ENCODE data around the gene GCGR. TPM values are rescaled to one million over a fixed set of nuclear protein-coding genes. Genes with fewer than 3 reads are reported as not detected.

The GCGR gene
- total and polyA plus RNA-seq, 2 of the 13 experiments (the other 11 are each of a cell fraction or from before 2014, with no cell fraction given), result 0.04 to 0.13 TPM

GRCh38 chr17:81814748-81815645, 11.0 kb downstream of the GCGR start:
- in situ Hi-C loops (cut with HindIII; ENCODE audit: extremely low pct_ligation_motif_present, low pct_unique_long_range_greater_than_20kb), result no loop called here
- TF ChIP-seq RBFOX2 (IDR thresholded peaks at IDR 0.05; ENCODE audit: low read depth, low read length) (no peak), HNF4A (CRISPR knock-in tag; IDR thresholded peaks at IDR 0.05) (no peak), ZBTB20 (CRISPR knock-in tag; IDR thresholded peaks at IDR 0.05; ENCODE audit: borderline replicate concordance, low read depth) (no peak), PLRG1 (conservative IDR thresholded peaks at IDR 0.05) (no peak), PTBP1 (IDR thresholded peaks at IDR 0.05; ENCODE audit: low read depth, low read length, poor library complexity, severe bottlenecking) (no peak), ELK4 (CRISPR knock-in tag; IDR thresholded peaks at IDR 0.05; ENCODE audit: borderline replicate concordance) (no peak), ZBTB46 (CRISPR knock-in tag; IDR thresholded peaks at IDR 0.05; ENCODE audit: borderline replicate concordance) (peak; percentile 76; the same call in 1 of the 2 replicates), DDIT3 (CRISPR knock-in tag; IDR thresholded peaks at IDR 0.05) (no peak), GFI1 (CRISPR knock-in tag; IDR thresholded peaks at IDR 0.05; ENCODE audit: borderline replicate concordance) (peak; percentile 64; the same call in 1 of the 2 replicates), EP300 (IDR thresholded peaks at IDR 0.05; ENCODE audit: low read depth in 2 of 2, low read length in 2 of 2) (peak in 1 of 2 experiments; percentile 57; a peak in 2 of 4 replicates), EP300 (CRISPR knock-in tag; IDR thresholded peaks at IDR 0.05; ENCODE audit: borderline replicate concordance) (peak; percentile 17; the same call in 1 of the 2 replicates), ZNF547 (CRISPR knock-in tag; IDR thresholded peaks at IDR 0.05) (0 out of 2 replicates have a peak, but pooled peaks have one; percentile 11), HDAC1 (CRISPR knock-in tag; IDR thresholded peaks at IDR 0.05) (no peak; the same call in 1 of the 2 replicates), E2F2 (CRISPR knock-in tag; IDR thresholded peaks at IDR 0.05; ENCODE audit: borderline replicate concordance) (peak; percentile 22; the same call in 1 of the 2 replicates)

More at GRCh38 chr17:81814748-81815645, 11.0 kb downstream of the GCGR start:
- Histone ChIP-seq H3K9ac (ENCODE audit: insufficient read depth, low read depth, low read length) (peak overlapping the region; percentile 24; the same call in 1 of the 2 replicates), H3K9me3 (ENCODE audit: low read length) (no peaks in the 10 kb centered on the region), H3K4me2 (ENCODE audit: low read depth, low read length) (peak overlapping the region; percentile 67), H3K36me3 (replicated peaks in 1 of 2; ENCODE audit: control insufficient read depth in 1 of 2, insufficient read depth in 2 of 2, low read length in 2 of 2) (no peaks in the 10 kb centered on the region), H2AFZ (ENCODE audit: low read length) (peak overlapping the region; percentile 64), H3K4me1 (ENCODE audit: insufficient read depth, low read length) (peaks cover 36% of the 10 kb centered on the region), H3K79me2 (ENCODE audit: insufficient read depth, low read length) (no peaks in the 10 kb centered on the region), H4K20me1 (ENCODE audit: insufficient read depth, low read length) (no peaks in the 10 kb centered on the region), H3K27me3 (ENCODE audit: control insufficient read depth in 1 of 2, insufficient read depth in 2 of 2, low read length in 2 of 2) (peaks cover 6 to 19% of the 10 kb centered on the region in 2 experiments; a peak in 4 of 5 replicates), H3K27ac (ENCODE audit: extremely low read length, insufficient read depth, low read length) (no peak overlapping the region), H3K4me3 (replicated peaks in 1 of 3; ENCODE audit: insufficient read depth in 1 of 3, low read depth in 2 of 3, low read length in 3 of 3) (peak overlapping the region in 1 of 3 experiments; percentile 49; a peak in 1 of 6 replicates)
- CTCF ChIA-PET (ENCODE audit: low intra/inter-chr PET ratio, low total read pairs), result no interaction called here
- intact Hi-C loops (cut with micrococcal nuclease; ENCODE audit: unreplicated experiment), result no loop called here
- DNase-seq (ENCODE audit: low spot score), result peak; percentile 47
- no TSS peak for BruUV-seq (replicated peaks)
- no peak for FAIRE-seq
- peak; percentile 65 for ATAC-seq
- 33% methylated on average over 12 of the region's 24 CpGs for whole genome bisulfite sequencing (ENCODE audit: low lambda C conversion rate)
- POLR2A ChIA-PET, result interaction anchor here (0.7 to 1.6 kb wide), 12 partner anchors 8 to 181 kb away, joined by 3 to 11 read pairs (median 5); partner anchors contain the start of genes MCRIP1 and P4HB

Measured in HepG2 (cell line).